Right cardiac atrium (tissue), 5 donors: ENCODE data around the gene TAS2R60. TPM values are rescaled to one million over a fixed set of nuclear protein-coding genes. Genes with fewer than 3 reads are reported as not detected.

Source experiments
- ATAC-seq, 2 donors: fragments of 200-7000 bp; cut with Tn5 transposase; one replicate each; pipeline versions ENCODE4 v1.8.0 to v1.9.1; 2020; ENCODE audit warnings: moderate library complexity in 2 of 2, mild to moderate bottlenecking in 1 of 2
- DNase-seq, 3 donors: peaks; one replicate each; pipeline ENCODE4 v3.0.0-alpha.2; 2020
- H3K27ac ChIP-seq: one replicate; pipeline ENCODE4 v1.5.1; 2013; ENCODE audit warnings: mild to moderate bottlenecking, low read length, control low read depth, moderate library complexity
- H3K27me3 ChIP-seq: one replicate; pipeline ENCODE4 v1.6.1; 2013; ENCODE audit not compliant: control insufficient read depth, insufficient read depth
- H3K4me1 ChIP-seq: one replicate; pipeline ENCODE4 v1.6.1; 2013; ENCODE audit warnings: low read length; ENCODE audit not compliant: control insufficient read depth, insufficient read depth
- H3K4me3 ChIP-seq: one replicate; pipeline ENCODE4 v1.5.1; 2013; ENCODE audit warnings: low read length, control low read depth
- H3K9me3 ChIP-seq: one replicate; pipeline ENCODE4 v1.6.1; 2013; ENCODE audit warnings: low read length; ENCODE audit not compliant: control insufficient read depth
- WGBS: extraction: QIAGEN DNeasy Blood & Tissue Kit; methylation state at CpG from one replicate; pipeline ENCODE4 v1.1.7; 2013; 5-methylcytosine and 5-hydroxymethylcytosine counted together
- intact Hi-C, 4 donors: fragments of 100-400 bp; cut with DNase I; formaldehyde crosslinking; loops; one replicate each; pipeline versions ENCODE4 v1.11.0 to v1.14.0; 2022 to 2023
- polyA plus RNA-seq: library from polyadenylated mRNA; stranded (reverse); fragments of 200-250 nt; gene quantifications from one replicate; pipeline ENCODE4 v1.2.3, GENCODE V29; 2013
- total RNA-seq, 4 donors: library from RNA; stranded (reverse); fragmentation: NEBNext Ultra II Directional; extraction: Animal tissue kit (Norgen Biotek cat#: 25700); gene quantifications; one replicate each; pipeline ENCODE4 v1.2.1, GENCODE V29; 2021
- donor health status: healthy with polysubstance abuse.
- donor health status: DM: no; HTN: yes; CAD: no.
- donor health status: DM: no; HTN: no; CAD: no.
- donor health status: DM: no; HTN: yes; CAD: no; lungs with severe emphysema.
- donor health status: DM: yes; HTN: yes; CAD: no.

Gene TAS2R60
- total and polyA plus RNA-seq, 5 donors: not detected

DNA sequence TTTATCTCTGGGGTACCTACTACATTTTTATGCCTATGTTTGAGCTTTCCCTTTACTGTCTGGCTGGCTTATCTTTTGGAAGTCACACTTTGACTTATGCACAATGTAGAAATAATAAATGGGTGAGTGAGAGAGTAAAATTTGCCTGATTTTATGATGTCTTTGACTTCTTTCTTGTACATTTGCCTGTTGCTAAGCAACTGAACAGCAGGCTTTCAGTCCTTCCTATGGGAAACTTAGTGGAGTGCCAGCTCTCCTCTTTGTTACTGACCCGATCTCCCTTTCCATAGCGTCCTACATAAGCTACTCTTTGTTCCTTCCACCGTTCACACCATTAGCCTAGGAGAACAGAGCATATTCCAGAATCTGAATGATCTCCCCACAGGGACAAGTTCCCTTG is 4.2 kb downstream of the TAS2R60 start:
- 56% methylated on average over 3 of the region's 3 CpGs for WGBS
- DNase-seq: no peak
- ATAC-seq: no peak
- intact Hi-C loops: no loop called here
- H3K27ac ChIP-seq: no peak overlapping the region
- no peaks in the 10 kb centered on the region for H3K9me3 ChIP-seq
- H3K27me3 ChIP-seq: no peaks in the 10 kb centered on the region
- no peak overlapping the region for H3K4me3 ChIP-seq
- no peaks in the 10 kb centered on the region for H3K4me1 ChIP-seq

DNA sequence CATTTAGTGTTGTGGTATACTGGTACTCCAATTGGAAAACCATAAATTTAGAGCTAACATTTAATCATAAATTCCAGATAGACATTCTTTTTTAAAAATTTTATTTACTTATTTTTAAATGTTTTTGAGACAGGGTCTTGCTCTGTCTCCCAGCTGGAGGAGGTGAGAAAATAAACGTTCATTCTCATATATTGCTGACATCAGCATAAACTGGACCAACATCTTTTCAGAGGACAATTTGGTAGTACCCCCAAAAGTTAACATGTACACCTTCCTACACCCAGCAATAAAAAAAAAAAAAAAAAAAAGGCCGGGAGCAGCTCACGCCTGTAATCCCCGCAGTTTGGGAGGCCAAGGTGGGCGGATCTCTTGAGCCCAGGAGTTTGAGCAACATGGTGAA is 5.2 kb downstream of the TAS2R60 start:
- Histone ChIP-seq H3K27me3 (no peaks in the 10 kb centered on the region), H3K4me3 (no peak overlapping the region), H3K9me3 (no peaks in the 10 kb centered on the region), H3K4me1 (no peaks in the 10 kb centered on the region), H3K27ac (no peak overlapping the region)
- intact Hi-C loops: no loop called here
- DNase-seq: no peak
- no peak for ATAC-seq
- 94% methylated on average over 5 of the region's 5 CpGs for WGBS

DNA sequence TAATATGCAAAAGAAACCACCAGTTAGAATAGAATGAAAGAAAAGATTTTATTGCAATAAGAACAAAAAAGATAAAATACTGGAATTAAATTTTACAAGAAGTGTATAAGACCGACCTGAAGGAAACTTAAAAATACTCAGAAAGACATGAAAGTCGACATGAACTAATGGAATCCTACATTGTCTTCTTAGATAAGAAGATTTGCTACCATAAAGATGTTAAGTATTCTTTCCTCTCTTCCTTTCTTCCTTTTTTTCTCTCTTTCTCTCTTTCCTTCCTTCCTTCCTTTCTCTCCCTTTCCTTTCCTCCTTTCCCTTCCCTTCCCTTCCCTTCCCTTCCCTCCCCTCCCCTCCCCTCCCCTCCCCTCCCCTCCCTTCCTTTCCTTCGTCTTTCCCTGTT is 6.5 kb downstream of the TAS2R60 start:
- Histone ChIP-seq H3K27me3 (no peaks in the 10 kb centered on the region), H3K9me3 (no peaks in the 10 kb centered on the region), H3K4me3 (no peak overlapping the region), H3K27ac (no peak overlapping the region), H3K4me1 (no peaks in the 10 kb centered on the region)
- DNase-seq: no peak
- intact Hi-C loops: no loop called here
- WGBS: 82% methylated on average over 3 of the region's 3 CpGs
- ATAC-seq: no peak

DNA sequence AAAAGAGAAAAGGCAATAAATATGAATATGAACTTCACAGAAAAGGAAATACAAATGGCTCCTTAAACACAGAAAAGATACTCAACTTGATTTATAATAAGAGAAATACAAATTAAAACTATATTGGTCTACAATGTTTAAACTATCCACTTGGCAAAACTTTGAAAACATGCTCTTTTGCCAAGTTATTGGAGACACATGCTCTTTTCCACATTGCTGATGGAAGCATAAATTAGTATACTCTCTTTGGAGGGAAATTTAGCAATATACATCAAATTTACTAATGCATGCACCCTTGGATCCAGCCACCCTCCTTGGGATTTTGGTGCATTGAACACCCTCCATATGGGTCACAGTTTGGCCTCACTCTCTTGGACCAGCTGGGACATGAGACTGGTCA is 7.9 kb downstream of the TAS2R60 start:
- no peak for ATAC-seq
- H3K4me1 ChIP-seq: no peaks in the 10 kb centered on the region
- H3K9me3 ChIP-seq: no peaks in the 10 kb centered on the region
- intact Hi-C loops: no loop called here
- H3K27ac ChIP-seq: no peak overlapping the region
- DNase-seq: no peak
- H3K4me3 ChIP-seq: no peak overlapping the region
- no peaks in the 10 kb centered on the region for H3K27me3 ChIP-seq

DNA sequence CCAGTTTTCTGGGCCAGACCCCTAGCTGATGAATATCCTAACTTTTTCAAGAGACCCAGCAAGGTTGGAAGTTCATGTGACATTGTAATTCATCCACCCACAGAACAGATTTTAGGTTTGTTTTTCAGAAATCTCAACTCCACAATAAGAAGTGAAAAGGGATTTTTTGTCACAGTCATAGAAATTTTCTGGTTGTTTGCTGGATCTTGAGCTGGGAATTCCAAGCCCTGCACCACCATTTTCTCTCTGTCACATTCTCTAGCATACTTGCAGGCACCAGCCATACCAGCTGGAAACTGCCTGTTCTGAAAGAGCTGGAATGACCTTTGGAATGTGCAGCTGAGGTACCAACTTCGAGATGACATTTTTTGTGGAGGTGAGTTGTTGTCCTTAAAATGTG is 8.5 kb downstream of the TAS2R60 start:
- intact Hi-C loops: no loop called here

DNA sequence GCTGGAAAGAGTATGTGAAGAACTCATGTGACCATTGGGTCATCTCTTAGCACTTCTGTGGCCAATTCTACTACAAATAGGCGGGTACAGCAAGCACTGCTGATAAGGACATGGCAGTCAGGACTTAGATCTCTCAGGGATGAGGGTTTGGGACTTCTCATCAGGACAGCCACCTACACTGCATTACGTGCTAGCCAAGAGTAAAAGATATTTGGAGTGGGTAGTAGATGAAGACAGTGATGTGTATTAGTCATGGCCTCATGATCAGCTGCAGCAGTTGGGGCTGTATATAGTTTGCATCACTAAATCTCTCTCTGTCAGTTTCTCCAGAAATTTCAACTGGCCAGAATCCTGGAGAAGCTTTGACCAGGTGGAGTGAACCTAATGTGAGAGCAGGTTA is 9.2 kb downstream of the TAS2R60 start:
- Histone ChIP-seq H3K9me3 (no peaks in the 10 kb centered on the region), H3K27me3 (no peaks in the 10 kb centered on the region), H3K4me3 (no peak overlapping the region), H3K27ac (no peak overlapping the region), H3K4me1 (no peaks in the 10 kb centered on the region)
- WGBS: 87% methylated on average over 2 of the region's 2 CpGs
- ATAC-seq (no peak), DNase-seq (no peak)
- intact Hi-C loops: no loop called here

More for the DNA sequence above, 8.5 kb downstream of the TAS2R60 start:
- Histone ChIP-seq H3K27me3 (no peaks in the 10 kb centered on the region), H3K27ac (no peak overlapping the region), H3K9me3 (no peaks in the 10 kb centered on the region), H3K4me1 (no peaks in the 10 kb centered on the region), H3K4me3 (no peak overlapping the region)
- DNase-seq (no peak), ATAC-seq (no peak)
- 93% methylated on average over 1 of the region's 1 CpG for WGBS

DNA sequence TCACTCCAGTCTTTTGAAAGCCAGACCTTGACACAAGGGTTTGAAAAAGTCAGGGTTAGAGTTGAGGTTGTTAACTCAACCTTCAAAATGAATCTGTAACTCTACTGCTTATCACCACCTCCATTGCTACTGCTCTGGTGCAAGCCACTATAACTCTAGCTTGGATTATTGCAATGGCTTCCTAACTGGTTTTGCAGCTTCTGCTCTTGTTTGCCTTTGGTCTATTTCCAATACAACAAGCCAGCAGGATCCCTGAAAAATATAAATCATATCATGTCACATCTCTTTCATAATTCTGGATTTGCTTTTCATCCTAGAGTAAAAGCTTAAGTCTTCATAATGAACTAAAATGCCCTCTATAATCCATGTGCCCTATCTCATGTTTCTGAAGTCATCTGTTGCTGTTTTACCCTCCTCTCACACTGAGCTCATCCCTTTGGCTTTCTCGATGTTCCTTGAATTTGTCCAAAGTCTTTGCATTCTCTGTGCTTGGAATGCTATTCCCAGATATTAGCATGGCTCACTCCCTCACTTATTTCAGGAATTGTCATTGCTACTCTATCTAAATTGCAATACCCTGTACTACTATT is 10.9 kb downstream of the TAS2R60 start:
- H3K27me3 ChIP-seq: no peaks in the 10 kb centered on the region
- H3K4me3 ChIP-seq: no peak overlapping the region
- ATAC-seq: no peak
- intact Hi-C loops: no loop called here
- DNase-seq: no peak
- WGBS: 60% methylated on average over 1 of the region's 1 CpG
- no peak overlapping the region for H3K27ac ChIP-seq
- H3K4me1 ChIP-seq: no peaks in the 10 kb centered on the region
- H3K9me3 ChIP-seq: no peaks in the 10 kb centered on the region

DNA sequence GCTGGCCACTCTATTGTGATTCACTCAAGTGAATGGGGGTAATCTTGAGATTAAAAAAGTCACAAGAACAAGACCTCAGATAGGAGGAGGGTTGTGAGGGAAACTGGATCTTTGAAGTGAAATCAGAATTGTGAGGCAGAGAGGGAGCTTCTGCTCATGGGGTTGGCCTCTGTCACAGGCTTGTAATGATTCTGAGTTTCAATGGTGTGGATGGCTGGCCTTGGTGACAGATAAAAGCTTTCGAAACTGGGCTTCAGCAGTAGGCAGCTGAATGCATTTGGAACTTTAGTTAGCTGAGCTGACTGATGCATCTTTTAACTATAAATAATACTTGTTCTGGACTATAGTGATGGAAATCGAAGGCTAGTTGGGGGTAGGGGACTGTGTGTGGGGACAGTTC is 12.2 kb downstream of the TAS2R60 start:
- ATAC-seq (no peak), DNase-seq (no peak)
- Histone ChIP-seq H3K4me3 (no peak overlapping the region), H3K4me1 (no peaks in the 10 kb centered on the region), H3K9me3 (no peaks in the 10 kb centered on the region), H3K27me3 (no peaks in the 10 kb centered on the region), H3K27ac (no peak overlapping the region)
- 75% methylated on average over 2 of the region's 2 CpGs for WGBS
- intact Hi-C loops: no loop called here

DNA sequence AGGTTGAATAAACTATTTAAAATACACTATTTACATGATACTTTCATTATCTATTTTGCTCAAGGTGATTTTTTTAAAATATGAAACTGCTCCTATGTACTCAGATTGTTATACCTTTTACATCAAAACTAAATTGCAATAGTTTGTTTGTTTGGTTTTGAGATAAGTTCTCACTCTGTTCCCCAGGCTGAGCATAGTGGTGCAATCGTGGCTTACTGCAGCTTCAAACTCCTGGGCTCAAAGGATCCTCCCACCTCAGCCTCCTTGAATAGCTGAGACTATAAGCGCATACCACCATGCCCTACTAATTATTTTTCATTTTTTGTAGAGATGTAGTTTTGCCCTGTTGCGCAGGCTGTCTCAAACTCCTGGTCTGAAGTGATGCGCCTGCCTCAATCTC is 12.7 kb downstream of the TAS2R60 start:
- intact Hi-C loops: no loop called here
- Histone ChIP-seq H3K4me1 (no peaks in the 10 kb centered on the region), H3K27ac (no peak overlapping the region), H3K27me3 (no peaks in the 10 kb centered on the region), H3K9me3 (no peaks in the 10 kb centered on the region), H3K4me3 (no peak overlapping the region)
- DNase-seq (no peak), ATAC-seq (no peak)
- 85% methylated on average over 4 of the region's 4 CpGs for WGBS

DNA sequence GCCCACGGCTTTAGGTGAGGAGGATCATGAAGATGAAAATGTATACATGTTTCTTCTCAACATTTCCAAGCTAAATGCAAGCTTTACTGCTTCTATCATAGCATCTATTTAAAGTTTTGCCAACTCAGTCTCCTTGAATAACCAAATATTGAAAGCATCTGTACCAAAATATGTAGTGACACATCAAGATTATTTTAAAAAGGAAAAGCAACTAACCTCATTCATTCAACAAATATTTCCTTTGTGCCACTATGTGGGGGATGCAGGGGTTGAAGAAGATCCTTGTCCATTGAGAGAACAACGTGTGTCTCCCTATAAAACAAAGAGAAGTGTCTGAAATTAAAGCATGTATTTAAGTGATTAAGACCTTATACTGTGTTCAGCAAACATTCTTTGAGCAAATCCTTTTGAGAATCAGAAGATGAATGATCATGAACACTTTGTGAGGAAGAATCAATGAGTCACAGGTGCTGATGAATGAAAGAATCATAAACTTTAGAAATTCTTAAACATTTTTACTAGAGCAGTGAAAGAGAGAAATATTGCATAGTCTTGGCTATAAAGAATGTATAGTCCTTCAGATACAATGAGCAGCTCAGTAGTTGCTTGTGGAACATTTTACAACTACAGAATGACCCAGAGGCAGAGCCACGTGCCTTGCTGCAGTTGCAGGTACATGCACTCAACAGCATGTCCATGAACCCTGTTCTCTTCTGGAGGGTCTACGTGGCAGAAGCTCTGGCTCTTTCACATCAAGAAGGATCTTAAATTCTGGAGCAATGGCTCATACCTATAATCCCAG is 13.9 kb downstream of the TAS2R60 start:
- Histone ChIP-seq H3K27ac (no peak overlapping the region), H3K4me1 (no peaks in the 10 kb centered on the region), H3K27me3 (no peaks in the 10 kb centered on the region), H3K9me3 (no peaks in the 10 kb centered on the region), H3K4me3 (no peak overlapping the region)
- intact Hi-C loops: no loop called here
- DNase-seq (no peak), ATAC-seq (no peak)
- 77% methylated on average over 4 of the region's 4 CpGs for WGBS

DNA sequence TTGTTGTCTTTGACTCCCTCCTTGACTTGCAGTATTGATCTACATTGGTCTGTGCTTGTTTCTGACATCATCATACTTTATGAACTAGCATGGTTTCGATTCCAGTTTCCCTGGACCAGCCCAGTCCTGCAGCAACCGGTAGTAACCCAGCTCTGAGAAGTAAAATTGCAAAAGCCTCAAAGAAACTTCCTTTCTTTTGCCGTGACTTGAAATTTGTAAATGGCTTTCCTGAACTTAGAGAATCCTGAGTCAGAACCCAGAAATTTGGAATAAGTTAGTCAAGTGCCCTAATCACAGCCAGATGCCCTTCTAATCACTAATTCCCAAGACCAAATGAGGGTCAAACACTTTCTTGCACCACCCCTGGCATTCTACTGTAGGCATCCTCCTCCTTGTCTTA is 15.0 kb downstream of the TAS2R60 start:
- Histone ChIP-seq H3K4me1 (no peaks in the 10 kb centered on the region), H3K27me3 (no peaks in the 10 kb centered on the region), H3K27ac (no peak overlapping the region), H3K4me3 (no peak overlapping the region), H3K9me3 (no peaks in the 10 kb centered on the region)
- intact Hi-C loops: no loop called here
- WGBS: 55% methylated on average over 3 of the region's 3 CpGs
- ATAC-seq (no peak), DNase-seq (no peak)

DNA sequence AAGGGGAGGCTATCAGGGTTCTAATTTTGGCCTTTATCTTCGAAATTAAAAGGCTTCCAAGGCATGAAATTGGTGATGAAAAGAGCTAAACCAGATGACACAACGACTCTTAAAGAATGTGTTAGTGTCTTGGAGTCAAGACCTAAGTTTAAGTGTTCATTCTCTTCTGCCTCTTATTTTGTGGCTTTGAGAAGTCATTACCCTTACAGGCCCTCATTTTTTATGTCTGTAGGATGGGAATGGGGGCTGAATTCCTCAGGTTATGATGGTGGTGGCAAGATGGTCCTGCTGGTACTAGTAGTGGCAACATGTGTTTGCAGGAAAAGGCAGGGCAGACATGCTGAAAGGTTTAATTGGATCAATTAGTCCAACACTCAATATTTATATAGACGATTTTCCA is 15.4 kb downstream of the TAS2R60 start:
- H3K4me3 ChIP-seq: no peak overlapping the region
- DNase-seq: no peak
- H3K27me3 ChIP-seq: no peaks in the 10 kb centered on the region
- H3K9me3 ChIP-seq: no peaks in the 10 kb centered on the region
- no peaks in the 10 kb centered on the region for H3K4me1 ChIP-seq
- 57% methylated on average over 3 of the region's 3 CpGs for WGBS
- H3K27ac ChIP-seq: no peak overlapping the region
- intact Hi-C loops: no loop called here
- no peak for ATAC-seq
